HCT116 (cell line): Measurements from ENCODE around the gene NFIB. TPM values are rescaled to one million over a fixed set of nuclear protein-coding genes. Genes with fewer than 3 reads are reported as not detected.

ENCODE experiments used
- ATAC-seq: fragments of 200-7000 bp; cut with Tn5 transposase; 2 replicates; pipeline ENCODE4 v1.9.1; 2020; ENCODE audit warnings: mild to moderate bottlenecking, moderate library complexity
- BruUV-seq: library from RNA; stranded (reverse); fragments of 400-500 nt; replicated peaks from 2 replicates; lab custom pipeline; 2021; lab: Mats Ljungman, UMichigan
- CTCF ChIA-PET: fragments of 300-600 bp; sonication (Branson Sonifier 250); formaldehyde crosslinking; loops from one replicate; lab custom pipeline; 2021; ENCODE audit warnings: antibody characterized with exemption; lab: Charles Lee
- POLR2A ChIA-PET: fragments of 300-600, 350-600 bp; sonication (Branson Sonifier 250); formaldehyde crosslinking; loops from one replicate; lab custom pipeline; 2021; ENCODE audit warnings: antibody characterized with exemption; lab: Charles Lee
- RAD21 ChIA-PET, 2 experiments: fragments of 300-600 bp; sonication (Branson Sonifier 250); formaldehyde crosslinking; loops; one replicate each; lab custom pipeline; 2023; ENCODE audit warnings: low total read pairs in 2 of 2; ENCODE audit not compliant: uncharacterized antibody in 2 of 2, unreplicated experiment in 2 of 2, low non-redundant PET in 1 of 2; lab: Charles Lee
- DNase-seq: peaks from one replicate; pipeline ENCODE4 v3.0.0-alpha.2; 2010; ENCODE audit warnings: low read depth, low spot score
- H2AFZ ChIP-seq: fragments of 200-600 bp; shearing (Covaris generic), sonication (generic); 2 replicates; pipeline ENCODE4 v1.6.1; 2017; ENCODE audit warnings: low read depth, mixed run types, mixed read lengths, antibody characterized with exemption, low read length; ENCODE audit not compliant: poor library complexity, severe bottlenecking
- H3K27ac ChIP-seq: 2 replicates; pipeline ENCODE4 v1.5.1; 2012; ENCODE audit warnings: low read depth, low read length
- H3K27me3 ChIP-seq: fragments of 200-600 bp; sonication (generic); 2 replicates; pipeline ENCODE4 v1.6.1; 2016; ENCODE audit warnings: mixed run types, low read length, mixed read lengths; ENCODE audit not compliant: insufficient read depth
- H3K36me3 ChIP-seq, 2 experiments: fragments of 200-500 bp in 1 of 2; fragments of 200-600 bp in 1 of 2; sonication (Bioruptor generic) in 1 of 2; sonication (generic) in 1 of 2; 2 replicates each; pipeline versions ENCODE4 v1.5.1 to v1.6.1; 2014 to 2016; ENCODE audit warnings: low read length in 2 of 2, inconsistent platforms in 1 of 2, mixed read lengths in 1 of 2, mixed run types in 1 of 2; ENCODE audit not compliant: insufficient read depth in 2 of 2, control insufficient read depth in 1 of 2
- H3K4me1 ChIP-seq, 2 experiments: fragments of 200-600 bp in 1 of 2; sonication (generic) in 1 of 2; 2 replicates each; pipeline versions ENCODE4 v1.5.1 to v1.6.1; 2012 to 2017; ENCODE audit warnings: low read length in 2 of 2, inconsistent platforms in 1 of 2, mild to moderate bottlenecking in 1 of 2, mixed read lengths in 1 of 2, mixed run types in 1 of 2, moderate library complexity in 1 of 2; ENCODE audit not compliant: insufficient read depth in 2 of 2, control insufficient read depth in 1 of 2
- H3K4me2 ChIP-seq: fragments of 200-600 bp; sonication (generic); 2 replicates; pipeline ENCODE4 v1.6.1; 2017; ENCODE audit warnings: mixed run types, low read length, mixed read lengths
- H3K4me3 ChIP-seq, 2 experiments: fragments of 200-600 bp in 1 of 2; sonication (generic) in 1 of 2; replicated peaks in 1 of 2; 2 replicates each; pipeline ENCODE4 v1.5.1; 2011 to 2016; ENCODE audit warnings: low read length in 2 of 2, control low read depth in 1 of 2, low read depth in 1 of 2, mild to moderate bottlenecking in 1 of 2, mixed read lengths in 1 of 2, mixed run types in 1 of 2
- H3K79me2 ChIP-seq: fragments of 200-600 bp; sonication (generic); 2 replicates; pipeline ENCODE4 v1.6.1; 2017; ENCODE audit warnings: mild to moderate bottlenecking, mixed run types, low read length, moderate library complexity, mixed read lengths; ENCODE audit not compliant: insufficient read depth
- H3K9ac ChIP-seq: fragments of 200-600 bp; sonication (generic); 2 replicates; pipeline ENCODE4 v1.6.1; 2016; ENCODE audit warnings: low read length, mixed read lengths
- H3K9me2 ChIP-seq: fragments of 200-600 bp; sonication (generic), shearing (Covaris generic); 2 replicates; pipeline ENCODE4 v1.6.1; 2017; ENCODE audit warnings: mixed run types, mild to moderate bottlenecking, moderate library complexity; ENCODE audit not compliant: insufficient read depth
- H3K9me3 ChIP-seq, 2 experiments: fragments of 200-500 bp in 1 of 2; fragments of 200-600 bp in 1 of 2; sonication (Bioruptor generic) in 1 of 2; sonication (generic) in 1 of 2; 2 replicates each; pipeline ENCODE4 v1.6.1; 2014 to 2017; ENCODE audit warnings: low read length in 2 of 2, mixed read lengths in 2 of 2, inconsistent platforms in 1 of 2, low read depth in 1 of 2, mild to moderate bottlenecking in 1 of 2, mixed run types in 1 of 2, moderate library complexity in 1 of 2; ENCODE audit not compliant: control insufficient read depth in 1 of 2, insufficient read depth in 1 of 2
- H4K20me1 ChIP-seq: fragments of 200-600 bp; sonication (generic), shearing (Covaris generic); 2 replicates; pipeline ENCODE4 v1.6.1; 2017; ENCODE audit warnings: mixed run types, mild to moderate bottlenecking, moderate library complexity; ENCODE audit not compliant: insufficient read depth
- EGR1 ChIP-seq: IDR thresholded peaks from 2 replicates; pipeline ENCODE4 v1.6.1; 2012; ENCODE audit warnings: low read depth
- EZH2phosphoT487 ChIP-seq: fragments of 200-600 bp; IDR thresholded peaks from 2 replicates; pipeline ENCODE4 v1.6.1; 2018; ENCODE audit warnings: antibody characterized with exemption, borderline replicate concordance
- FOSL1 ChIP-seq: IDR thresholded peaks from 2 replicates; pipeline ENCODE4 v1.6.1; 2012; ENCODE audit warnings: low read depth
- MAX ChIP-seq: IDR thresholded peaks from 2 replicates; pipeline ENCODE4 v1.6.1; 2012
- POLR2A ChIP-seq: IDR thresholded peaks from 2 replicates; pipeline ENCODE4 v1.7.0; 2011; ENCODE audit warnings: borderline replicate concordance; ENCODE audit not compliant: insufficient read depth, insufficient read length; ENCODE audit errors: extremely low read depth
- POLR2AphosphoS5 ChIP-seq: IDR thresholded peaks from 2 replicates; pipeline ENCODE4 v1.6.1; 2011; ENCODE audit warnings: mild to moderate bottlenecking, low read depth, low read length, moderate library complexity
- REST ChIP-seq: IDR thresholded peaks from 2 replicates; pipeline ENCODE4 v1.6.1; 2012; ENCODE audit warnings: low read depth
- SP1 ChIP-seq: IDR thresholded peaks from 2 replicates; pipeline ENCODE4 v1.6.1; 2012; ENCODE audit warnings: low read depth
- SRF ChIP-seq: IDR thresholded peaks from 2 replicates; pipeline ENCODE4 v1.6.1; 2012; ENCODE audit warnings: low read depth
- YY1 ChIP-seq: IDR thresholded peaks from 2 replicates; pipeline ENCODE4 v1.6.1; 2011; ENCODE audit warnings: low read length, low read depth, moderate library complexity, mild to moderate bottlenecking; ENCODE audit not compliant: insufficient replicate concordance; ENCODE audit errors: extremely low read depth
- ZBTB33 ChIP-seq: IDR thresholded peaks from 2 replicates; pipeline ENCODE4 v1.6.1; 2011; ENCODE audit warnings: mild to moderate bottlenecking, low read length, moderate library complexity; ENCODE audit not compliant: insufficient replicate concordance; ENCODE audit errors: extremely low read depth
- ZFX ChIP-seq: fragments of 450-650 bp; IDR thresholded peaks from 2 replicates; pipeline ENCODE4 v1.6.1; 2017
- intact Hi-C: fragments of 100-400 bp; cut with micrococcal nuclease; formaldehyde crosslinking; loops from 2 replicates; pipeline ENCODE4 v1.10.0; 2022
- total RNA-seq: library from RNA; stranded (reverse); gene quantifications from one replicate; pipeline ENCODE4 v1.2.1, GENCODE V29; 2021; ENCODE audit not compliant: unreplicated experiment

The NFIB gene
- total RNA-seq, 1 experiment from 2014 or later = 6.6 TPM

- ChIA-PET CTCF (no interaction called here), POLR2A (no interaction called here), RAD21 (interaction anchor here in 1 of 2 experiments (0.6 kb wide), 1 partner anchor 53 kb away, joined by 4 read pairs; no protein-coding TSS in a partner anchor)
- ATAC-seq (no peak), DNase-seq (no peak)
- H2AFZ ChIP-seq = no peak overlapping the region
- no peaks in the 10 kb centered on the region for H3K9me2 ChIP-seq
- intact Hi-C loops = no loop called here
- H3K9me3 ChIP-seq = no peaks in the 10 kb centered on the region
- no peaks in the 10 kb centered on the region for H3K4me1 ChIP-seq
- no peak for TF ChIP-seq YY1
- TF ChIP-seq ZFX = no peak
- no peak for TF ChIP-seq REST
- no peak for TF ChIP-seq EGR1
- TF ChIP-seq POLR2AphosphoS5 = no peak
- no peak for TF ChIP-seq EZH2phosphoT487
- no peak for TF ChIP-seq SP1
- no peak for TF ChIP-seq MAX
- TF ChIP-seq SRF = no peak
- TF ChIP-seq POLR2A = no peak
- no peak for TF ChIP-seq ZBTB33
- TF ChIP-seq FOSL1 = no peak
- no peak overlapping the region for H3K27ac ChIP-seq
- H3K4me3 ChIP-seq = no peak overlapping the region
- no TSS peak for BruUV-seq
- no peaks in the 10 kb centered on the region for H3K79me2 ChIP-seq
- no peak overlapping the region for H3K9ac ChIP-seq
- H3K27me3 ChIP-seq = peaks cover 39% of the 10 kb centered on the region
- H3K36me3 ChIP-seq = no peaks in the 10 kb centered on the region
- no peaks in the 10 kb centered on the region for H4K20me1 ChIP-seq
- H3K4me2 ChIP-seq = no peak overlapping the region
These were observed 30.1 kb upstream of the NFIB start for GRCh38 chr9:14344053-14344524.
